Bone marrow (tissue), 2 donors: ENCODE data around the gene ENTHD1.
"Not testable (repeated sequence)": the region's sequence is repeated elsewhere in the genome, so short reads cannot be mapped to it uniquely, and the experiment has no call there.

Experiments
- DNase-seq, 2 donors: peaks; one replicate each; lab custom pipeline; 2025; lab: John Stamatoyannopoulos, UW

The ENTHD1 gene

GRCh38 chr22:39777716-39778454 lies 115.7 kb downstream of the ENTHD1 start:
- peak in 1 of 2 donors; percentile 58 for DNase-seq

- no peak for DNase-seq
These were observed 117.1 kb downstream of the ENTHD1 start for GRCh38 chr22:39776295-39777009.

- DNase-seq = peak in 1 of 2 donors; percentile 91
These were observed 119.5 kb downstream of the ENTHD1 start for GRCh38 chr22:39773976-39774539.

- no peak for DNase-seq
These were observed 120.1 kb downstream of the ENTHD1 start for GRCh38 chr22:39773503-39773902.

GRCh38 chr22:39771486-39771885 lies 122.1 kb downstream of the ENTHD1 start:
- no peak for DNase-seq

GRCh38 chr22:39765661-39766060 lies 127.9 kb downstream of the ENTHD1 start:
- no peak for DNase-seq

- DNase-seq = no peak
These were observed 128.5 kb downstream of the ENTHD1 start for GRCh38 chr22:39765046-39765445.

GRCh38 chr22:39763276-39763675 lies 130.3 kb downstream of the ENTHD1 start:
- no peak for DNase-seq

- DNase-seq = no peak
These were observed 142.8 kb downstream of the ENTHD1 start for GRCh38 chr22:39750759-39751158.

- DNase-seq = no peak
These were observed 144.7 kb downstream of the ENTHD1 start for GRCh38 chr22:39748877-39749276.

- no peak for DNase-seq
These were observed 146.8 kb downstream of the ENTHD1 start for GRCh38 chr22:39746600-39747262.

- DNase-seq = peak in 1 of 2 donors; percentile 5
These were observed 147.8 kb downstream of the ENTHD1 start for GRCh38 chr22:39745789-39746188.

GRCh38 chr22:39744353-39744752 lies 149.2 kb downstream of the ENTHD1 start:
- no peak for DNase-seq

GRCh38 chr22:39743935-39744334 lies 149.6 kb downstream of the ENTHD1 start:
- DNase-seq = no peak

GRCh38 chr22:39739338-39740027 lies 154.1 kb downstream of the ENTHD1 start:
- no peak for DNase-seq

- DNase-seq = no peak
These were observed 154.8 kb downstream of the ENTHD1 start for GRCh38 chr22:39738746-39739145.

GRCh38 chr22:39735776-39736175 lies 157.8 kb downstream of the ENTHD1 start:
- DNase-seq = no peak

- no peak for DNase-seq
These were observed 158.7 kb downstream of the ENTHD1 start for GRCh38 chr22:39734866-39735265.

GRCh38 chr22:39734046-39734445 lies 159.5 kb downstream of the ENTHD1 start:
- DNase-seq = not testable (repeated sequence)

- DNase-seq = no peak
These were observed 160.4 kb downstream of the ENTHD1 start for GRCh38 chr22:39733191-39733590.

- DNase-seq = no peak
These were observed 160.9 kb downstream of the ENTHD1 start for GRCh38 chr22:39732625-39733024.
